GM21447 (cell line): ENCODE results near the gene XRCC2.

Experiments used
- ATAC-seq: cut with Tn5 transposase; IDR thresholded peaks from one replicate; pipeline ENCODE4 v1.9.1; 2021; ENCODE audit not compliant: unreplicated experiment

XRCC2 gene

DNA sequence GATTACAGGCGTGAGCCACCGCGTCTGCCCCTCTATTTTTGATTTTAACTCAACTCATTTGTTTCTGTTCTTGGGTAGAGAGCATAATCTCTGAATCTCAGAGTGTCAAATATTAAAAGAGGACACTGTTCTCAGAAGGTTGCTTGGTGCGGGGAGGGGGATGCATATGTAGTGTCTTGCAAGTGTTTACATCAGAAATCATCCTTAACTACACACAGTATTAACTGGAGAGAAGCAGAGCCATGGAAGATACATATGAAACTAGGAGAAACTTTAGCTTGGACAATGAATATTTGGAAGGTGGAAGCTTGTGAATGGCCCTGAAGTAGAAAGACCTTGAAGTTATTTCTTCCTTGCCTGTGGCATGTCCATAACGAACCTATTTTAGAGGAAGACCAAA is 57.5 kb downstream of the XRCC2 start:
- no peak for ATAC-seq

DNA sequence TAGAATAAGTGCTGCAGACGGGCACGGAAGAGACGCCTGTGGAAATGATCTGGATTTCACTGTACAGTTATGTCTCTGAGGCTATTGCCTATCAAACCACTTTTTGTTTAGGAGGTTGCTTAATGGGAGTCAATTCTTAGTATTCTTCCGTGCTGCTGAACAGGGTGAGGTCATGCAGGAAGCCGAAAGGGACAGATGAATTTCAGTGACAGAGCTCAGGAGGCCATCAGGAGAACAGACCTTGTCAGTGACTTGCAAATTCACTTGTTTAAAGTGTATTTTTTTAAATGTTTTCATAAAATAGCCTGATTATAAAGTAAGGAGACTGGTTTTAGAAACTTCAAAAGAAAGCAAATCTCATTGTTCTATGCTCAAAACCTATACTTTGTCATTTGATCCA is 58.9 kb downstream of the XRCC2 start:
- no peak for ATAC-seq

DNA sequence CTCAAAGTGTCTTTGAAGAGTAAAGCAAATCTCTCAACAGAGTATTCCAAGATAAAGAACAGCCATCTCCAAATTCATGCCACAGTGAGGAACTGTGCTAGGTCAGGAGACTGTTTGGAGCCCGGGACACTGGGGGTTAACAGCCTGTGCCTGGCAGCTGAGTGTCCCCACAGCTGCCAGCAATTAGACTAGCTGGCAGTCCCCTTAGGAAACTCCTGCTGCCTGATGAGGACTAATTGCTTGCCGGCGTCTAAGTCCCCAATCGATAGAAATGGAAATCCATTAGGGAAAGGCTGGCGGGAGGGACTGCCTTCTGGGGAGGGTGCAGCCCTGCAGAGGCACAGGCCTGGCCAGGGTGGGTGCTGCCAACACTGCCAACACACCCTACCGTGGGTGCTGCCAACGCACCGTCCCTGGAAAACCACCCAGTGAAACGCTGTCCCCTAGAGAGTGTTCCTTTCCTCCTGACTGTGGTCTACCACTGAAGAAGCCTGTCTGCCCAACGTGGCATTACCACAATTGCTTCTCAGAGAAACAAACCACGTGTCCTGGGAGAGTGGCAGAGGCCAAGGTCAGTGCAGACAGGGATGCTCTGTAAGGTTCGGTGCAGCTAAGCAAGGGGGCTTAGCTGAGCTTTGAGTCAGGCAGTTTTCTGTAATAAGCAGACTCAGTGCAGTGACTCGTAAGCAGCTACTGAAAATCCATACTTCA is 60.8 kb downstream of the XRCC2 start:
- no peak for ATAC-seq

DNA sequence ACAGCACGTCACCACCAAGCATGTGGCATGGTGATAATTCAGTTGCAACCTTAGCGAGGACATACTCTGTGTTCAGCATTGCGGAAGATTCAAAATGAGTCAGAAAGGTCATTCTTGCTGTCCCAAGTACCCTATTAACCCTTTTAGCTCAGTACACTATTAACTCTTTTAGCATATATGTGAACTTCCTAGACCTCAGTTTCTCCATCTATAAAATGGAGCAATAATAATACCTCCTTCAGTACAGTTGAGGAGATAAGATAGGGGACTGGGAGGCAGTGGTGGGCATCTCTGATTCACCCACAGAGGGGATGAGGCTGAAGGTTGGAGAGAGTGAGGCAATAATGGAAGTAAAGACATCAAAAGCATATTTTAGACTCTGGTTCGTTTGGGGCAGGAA is 67.3 kb downstream of the XRCC2 start:
- ATAC-seq, result no peak

DNA sequence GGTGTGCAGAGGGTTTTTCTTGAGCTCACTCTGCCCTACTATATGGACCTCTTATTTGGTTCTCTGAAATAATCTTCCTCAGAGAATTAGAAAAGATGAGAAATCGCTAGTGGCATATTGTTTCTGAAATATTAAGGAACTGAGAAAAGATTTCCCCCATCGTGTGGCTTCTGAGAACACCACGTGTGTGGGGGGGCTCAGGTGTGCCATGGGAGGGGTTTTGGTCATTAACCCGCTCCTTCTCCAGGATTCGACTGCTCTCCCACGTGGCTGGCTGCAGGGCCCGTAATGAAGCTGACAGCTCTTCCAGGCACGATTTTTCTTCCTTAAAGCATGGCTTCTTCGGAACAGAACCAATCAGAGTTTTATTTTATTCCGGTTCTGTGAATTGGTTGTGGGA is 67.7 kb downstream of the XRCC2 start:
- ATAC-seq, result no peak

DNA sequence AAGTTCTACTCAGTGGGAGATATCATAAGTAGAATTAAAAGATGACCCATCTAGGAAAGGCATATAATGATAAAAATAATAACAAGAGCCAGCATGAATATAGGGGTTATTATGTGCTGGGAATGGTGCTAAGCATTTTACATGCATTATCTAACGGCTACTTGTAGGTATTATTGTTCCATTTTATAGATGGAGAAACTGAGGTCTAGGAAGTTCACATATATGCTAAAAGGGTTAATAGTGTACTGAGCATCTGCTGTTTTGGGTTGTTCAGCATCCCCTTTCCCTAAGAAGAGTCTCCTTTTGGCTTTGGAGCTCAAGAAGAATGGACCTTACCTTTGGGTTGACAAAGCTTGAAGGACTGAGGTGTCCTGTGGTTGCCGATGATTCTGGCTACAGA is 68.9 kb downstream of the XRCC2 start:
- ATAC-seq, result no peak

DNA sequence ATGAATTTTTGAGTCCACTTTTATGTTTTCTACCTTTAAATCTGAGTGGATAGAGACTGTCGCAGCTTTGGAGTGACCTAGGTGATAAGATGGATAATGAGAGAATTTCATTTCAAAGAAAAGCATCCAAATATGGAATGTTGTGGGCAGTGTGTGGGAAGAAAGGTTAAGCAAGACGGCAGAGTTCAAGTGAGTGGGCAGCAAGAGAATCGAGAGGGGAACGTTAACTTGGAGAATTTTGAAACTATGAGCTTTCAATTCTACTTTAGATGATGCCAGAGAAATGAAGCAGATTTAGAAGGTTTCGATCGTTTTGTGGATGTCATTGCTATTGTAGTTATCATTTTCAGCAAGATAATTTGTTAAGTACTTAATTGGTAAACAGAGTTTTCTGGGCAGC is 73.0 kb downstream of the XRCC2 start:
- no peak for ATAC-seq

DNA sequence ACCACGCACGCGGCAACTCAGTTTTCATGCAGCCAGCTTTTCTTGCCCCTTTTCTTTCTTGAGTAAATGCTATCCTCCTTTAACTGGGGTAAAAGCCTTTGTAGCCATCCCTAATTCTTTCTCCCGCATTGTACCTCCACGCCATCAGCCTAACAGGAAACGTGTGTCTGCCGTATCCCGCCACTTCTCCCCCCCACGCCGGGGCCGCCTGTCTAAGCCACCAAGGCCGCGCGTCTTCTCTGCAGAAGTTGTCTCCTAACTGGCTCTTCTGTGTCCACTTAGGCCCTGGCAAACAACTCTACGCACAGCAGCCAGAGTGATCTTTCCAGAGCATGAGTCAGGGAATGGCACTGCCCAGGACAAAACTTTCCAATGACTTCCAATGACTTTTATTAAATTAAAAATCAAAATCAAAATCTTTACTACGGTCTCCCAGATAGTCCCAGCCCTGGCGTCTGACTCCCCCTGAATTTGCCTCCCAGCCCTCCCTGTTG is 74.6 kb downstream of the XRCC2 start:
- ATAC-seq, result no peak

DNA sequence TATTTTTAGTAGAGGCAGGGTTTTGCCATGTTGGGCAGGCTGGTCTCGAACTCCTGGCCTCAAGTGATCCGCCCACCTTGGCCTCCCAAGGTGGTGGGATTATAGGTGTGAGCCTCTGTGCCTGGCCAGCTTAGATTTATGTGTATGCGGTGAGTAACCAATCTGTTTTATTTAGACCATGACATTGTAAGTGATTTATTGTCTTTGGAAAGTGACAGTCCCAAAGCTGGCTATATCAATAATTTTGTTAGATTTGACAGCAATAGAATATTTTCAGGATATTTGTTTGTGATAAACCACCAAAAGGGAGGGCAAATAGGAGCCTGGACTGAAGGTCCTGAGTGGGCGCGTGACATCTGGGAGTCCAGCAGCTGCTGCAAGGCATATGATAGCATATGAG is 75.7 kb downstream of the XRCC2 start:
- no peak for ATAC-seq

DNA sequence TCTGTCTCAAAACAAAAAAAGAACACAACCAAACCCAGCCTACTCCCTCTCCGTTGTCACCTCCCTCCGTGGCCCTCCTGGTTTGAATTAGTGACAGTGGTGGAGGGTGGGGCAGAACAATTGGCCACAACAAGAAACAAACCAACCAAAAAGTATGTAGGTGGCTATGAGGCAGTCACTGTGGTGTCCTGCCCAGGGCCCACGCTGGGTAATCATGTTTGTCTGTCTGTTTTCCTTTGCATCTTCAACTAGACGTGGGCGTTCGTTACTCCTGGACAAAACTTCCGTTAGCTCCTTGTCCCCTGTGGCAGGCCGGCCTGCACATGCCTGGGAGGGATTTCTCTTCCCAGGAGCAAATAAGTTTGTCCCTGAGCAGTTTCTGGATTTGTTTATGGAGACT is 78.4 kb downstream of the XRCC2 start:
- ATAC-seq, result no peak

DNA sequence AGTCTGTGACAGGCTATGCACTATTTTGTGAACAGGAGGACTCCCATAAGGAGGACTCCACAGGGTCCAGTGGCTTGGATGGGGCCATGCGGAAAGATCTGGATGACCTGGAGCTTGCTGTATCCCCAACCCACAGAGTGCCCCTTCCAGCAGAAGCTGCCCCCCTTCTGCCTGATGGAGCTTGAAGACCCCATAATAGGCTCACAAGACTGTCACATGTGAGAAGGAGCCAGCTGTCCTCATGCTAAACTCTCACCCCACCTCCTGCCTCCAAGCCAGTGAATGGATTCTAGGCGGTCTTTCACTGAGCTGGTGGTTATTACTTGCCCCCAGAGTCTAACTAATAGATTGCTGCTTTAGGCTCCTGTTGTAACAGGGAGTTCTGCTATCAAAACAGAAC is 79.1 kb downstream of the XRCC2 start:
- no peak for ATAC-seq
